SU-DHL-6 (cell line): ENCODE data around the gene RALGPS1.

Source experiments
- CTCF ChIP-seq: fragments of 200-600 bp; sonication (generic); IDR thresholded peaks from one replicate; pipeline ENCODE4 v1.5.1; 2017; ENCODE audit warnings: antibody characterized with exemption, mild to moderate bottlenecking, low read length, moderate library complexity; ENCODE audit not compliant: insufficient read depth, poor library complexity, severe bottlenecking
- EZH2phosphoT487 ChIP-seq: fragments of 200-600 bp; sonication (generic), shearing (Covaris generic); conservative IDR thresholded peaks from 2 replicates; pipeline ENCODE4 v1.6.1; 2018; ENCODE audit warnings: mild to moderate bottlenecking, antibody characterized with exemption, low read length, moderate library complexity, mixed read lengths

- TF ChIP-seq CTCF: no peak
- TF ChIP-seq EZH2phosphoT487: no peak
These were observed 71.9 kb downstream of the RALGPS1 start for GRCh38 chr9:126986506-126986951.
